ENCODE results near the gene CCDC192. TPM values are rescaled to one million over a fixed set of nuclear protein-coding genes. Genes with fewer than 3 reads are reported as not detected.
A peak's percentile ranks its signal among the peaks of the same experiment; 100 is the strongest.

CCDC192 gene
- total RNA-seq, 2 donors from 2014 or later = not detected

DNA sequence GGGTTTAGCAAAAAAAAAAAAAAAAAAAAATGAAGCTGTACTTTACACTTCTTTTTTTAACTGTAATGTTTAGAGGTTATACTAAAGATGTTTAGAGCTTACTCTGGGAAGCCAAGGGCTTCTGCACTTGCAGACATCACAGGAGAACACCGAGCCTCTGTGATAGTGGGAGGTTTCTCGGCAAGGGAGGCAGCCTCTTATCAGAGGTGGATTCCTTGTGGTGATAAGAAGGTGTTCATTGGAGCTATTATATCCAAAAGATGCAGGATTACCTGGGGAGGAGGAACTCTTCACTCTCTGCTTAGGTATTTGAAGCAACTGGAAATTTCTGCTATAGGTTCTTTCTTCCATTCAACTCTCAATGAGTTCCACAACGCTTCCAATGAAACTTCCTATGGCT lies 209.2 kb downstream of the CCDC192 start:
- WGBS, 2 donors = 80 to 92% methylated on average over 3 of the region's 3 CpGs
- no peaks in the 10 kb centered on the region for H3K27me3 ChIP-seq
- intact Hi-C loops (cut with DNase I) = no loop called here
- no peaks in the 10 kb centered on the region for H3K36me3 ChIP-seq (replicated peaks in 1 of 2; ENCODE audit: insufficient read depth in 1 of 2, low read depth in 2 of 2)
- no peak overlapping the region for H3K4me3 ChIP-seq
- no peak overlapping the region for H3K27ac ChIP-seq
- DNase-seq = no peak
- TF ChIP-seq POLR2A (IDR thresholded peaks at IDR 0.05) = no peak
- TF ChIP-seq, protein P1, sequence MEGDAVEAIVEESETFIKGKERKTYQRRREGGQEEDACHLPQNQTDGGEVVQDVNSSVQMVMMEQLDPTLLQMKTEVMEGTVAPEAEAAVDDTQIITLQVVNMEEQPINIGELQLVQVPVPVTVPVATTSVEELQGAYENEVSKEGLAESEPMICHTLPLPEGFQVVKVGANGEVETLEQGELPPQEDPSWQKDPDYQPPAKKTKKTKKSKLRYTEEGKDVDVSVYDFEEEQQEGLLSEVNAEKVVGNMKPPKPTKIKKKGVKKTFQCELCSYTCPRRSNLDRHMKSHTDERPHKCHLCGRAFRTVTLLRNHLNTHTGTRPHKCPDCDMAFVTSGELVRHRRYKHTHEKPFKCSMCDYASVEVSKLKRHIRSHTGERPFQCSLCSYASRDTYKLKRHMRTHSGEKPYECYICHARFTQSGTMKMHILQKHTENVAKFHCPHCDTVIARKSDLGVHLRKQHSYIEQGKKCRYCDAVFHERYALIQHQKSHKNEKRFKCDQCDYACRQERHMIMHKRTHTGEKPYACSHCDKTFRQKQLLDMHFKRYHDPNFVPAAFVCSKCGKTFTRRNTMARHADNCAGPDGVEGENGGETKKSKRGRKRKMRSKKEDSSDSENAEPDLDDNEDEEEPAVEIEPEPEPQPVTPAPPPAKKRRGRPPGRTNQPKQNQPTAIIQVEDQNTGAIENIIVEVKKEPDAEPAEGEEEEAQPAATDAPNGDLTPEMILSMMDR (IDR thresholded peaks at IDR 0.05) = no peak
- H3K9me3 ChIP-seq = no peaks in the 10 kb centered on the region
- peaks cover 21% of the 10 kb centered on the region for H3K4me1 ChIP-seq
- no peak for ATAC-seq

DNA sequence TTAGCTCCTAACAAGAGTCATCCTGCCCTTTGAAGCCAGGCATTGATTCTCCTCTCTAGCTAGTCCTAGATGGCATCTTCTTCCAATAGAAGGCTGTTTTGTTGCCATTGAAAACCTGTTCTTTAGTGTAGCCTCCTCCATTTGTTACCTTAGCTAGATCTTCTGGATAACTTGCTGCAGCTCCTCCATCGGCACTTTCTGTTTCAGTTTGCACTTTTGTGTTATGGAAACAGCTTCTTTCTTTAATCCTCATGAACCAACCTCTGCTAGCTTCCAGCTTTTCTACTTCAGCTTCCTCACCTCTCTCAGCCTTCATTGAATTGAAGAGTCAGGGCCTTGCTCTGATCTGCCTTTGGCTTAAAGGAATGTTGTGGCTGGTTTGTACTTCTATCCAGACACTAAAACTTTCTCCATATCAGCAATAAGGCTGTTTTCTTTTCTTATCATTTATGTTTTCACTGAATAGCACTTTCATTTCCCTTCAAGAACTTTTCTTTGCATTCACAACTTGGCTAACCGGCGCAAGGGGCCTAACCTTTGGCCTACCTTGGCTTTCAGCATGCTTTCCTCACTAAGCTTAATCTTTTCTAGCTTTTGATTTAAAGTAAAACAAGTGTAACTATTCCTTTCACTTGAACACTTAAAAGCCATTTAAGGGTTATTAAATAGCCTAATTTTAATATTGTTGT lies 213.8 kb downstream of the CCDC192 start:
- H3K27ac ChIP-seq = peak overlapping the region in 2 of 4 donors; percentile 44 to 47
- intact Hi-C loops (cut with DNase I) = no loop called here
- no peak for ATAC-seq
- 29 to 36% methylated on average over 3 of the region's 3 CpGs for WGBS, 2 donors
- H3K27me3 ChIP-seq = no peaks in the 10 kb centered on the region
- H3K4me1 ChIP-seq = peaks cover 11% of the 10 kb centered on the region
- DNase-seq = peak in 1 of 4 donors; percentile 13
- no peaks in the 10 kb centered on the region for H3K36me3 ChIP-seq (replicated peaks in 1 of 2; ENCODE audit: insufficient read depth in 1 of 2, low read depth in 2 of 2)
- no peaks in the 10 kb centered on the region for H3K9me3 ChIP-seq
- TF ChIP-seq, protein P1 (IDR thresholded peaks at IDR 0.05) = no peak
- no peak for TF ChIP-seq POLR2A (IDR thresholded peaks at IDR 0.05)
- no peak overlapping the region for H3K4me3 ChIP-seq

DNA sequence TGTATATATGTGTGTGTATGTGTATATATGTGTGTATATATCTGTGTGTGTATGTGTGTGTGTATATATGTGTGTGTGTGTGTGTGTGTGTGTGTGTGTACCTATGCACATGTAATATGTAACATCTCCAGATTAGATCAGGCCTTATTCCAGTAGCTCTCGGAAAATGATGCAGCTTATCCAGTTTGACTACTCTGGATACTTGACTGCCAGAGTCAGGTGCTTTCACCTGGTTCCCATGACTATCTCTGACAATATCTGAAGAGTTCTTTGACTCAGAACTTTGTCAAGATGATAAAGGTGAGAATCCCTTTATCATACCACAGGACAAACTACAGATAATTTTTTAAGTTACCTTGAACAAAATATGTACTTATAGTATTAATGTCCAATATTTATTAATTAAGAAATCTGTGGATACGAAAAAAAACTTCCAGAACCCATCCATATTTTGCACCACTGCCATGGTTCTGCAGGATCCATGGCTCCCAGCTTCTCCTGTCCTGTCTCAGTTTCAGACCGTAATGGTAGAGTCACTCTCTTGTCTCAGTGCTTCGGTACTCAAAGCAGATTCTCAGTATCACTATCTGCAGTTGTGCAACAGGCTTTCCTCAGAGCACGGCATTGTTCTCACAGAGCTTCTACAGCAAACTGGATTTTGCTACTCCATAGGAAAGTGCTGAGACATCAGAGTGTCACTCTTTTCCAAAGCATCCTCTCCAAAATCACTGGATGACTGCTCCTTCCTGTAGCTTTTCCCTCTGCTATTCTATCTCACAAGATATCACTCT lies 216.0 kb downstream of the CCDC192 start:
- intact Hi-C loops (cut with DNase I) = no loop called here
- no peak for ATAC-seq
- no peak overlapping the region for H3K27ac ChIP-seq
- no peak for DNase-seq
- TF ChIP-seq, protein P1 (IDR thresholded peaks at IDR 0.05) = no peak
- TF ChIP-seq POLR2A (IDR thresholded peaks at IDR 0.05) = no peak
- H3K27me3 ChIP-seq = no peaks in the 10 kb centered on the region
- peaks cover 20% of the 10 kb centered on the region for H3K4me1 ChIP-seq
- H3K36me3 ChIP-seq (replicated peaks in 1 of 2; ENCODE audit: insufficient read depth in 1 of 2, low read depth in 2 of 2) = no peaks in the 10 kb centered on the region
- 83 to 84% methylated on average over 5 of the region's 5 CpGs for WGBS, 2 donors
- no peaks in the 10 kb centered on the region for H3K9me3 ChIP-seq
- H3K4me3 ChIP-seq = no peak overlapping the region

DNA sequence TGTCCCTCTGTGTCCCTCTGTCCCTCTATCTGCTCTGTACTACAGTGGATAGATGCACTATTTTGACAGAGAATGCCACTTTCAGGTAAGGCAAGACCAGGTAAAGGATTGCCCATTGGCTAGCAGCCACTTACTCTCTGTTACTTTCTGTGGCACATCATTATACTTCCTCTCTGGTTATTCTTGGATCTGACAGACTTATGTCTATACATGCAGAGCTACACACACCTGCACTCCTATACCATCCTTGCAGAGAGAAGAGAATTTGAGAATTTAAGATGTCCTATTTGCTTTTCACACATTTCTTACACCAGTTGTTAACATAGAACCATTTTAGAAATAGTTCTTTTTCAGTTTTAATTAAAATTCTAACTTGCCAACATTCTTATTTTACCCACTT lies 216.6 kb downstream of the CCDC192 start:
- intact Hi-C loops (cut with DNase I) = no loop called here
- Histone ChIP-seq H3K27ac (no peak overlapping the region), H3K27me3 (no peaks in the 10 kb centered on the region), H3K9me3 (no peaks in the 10 kb centered on the region), H3K4me3 (no peak overlapping the region), H3K4me1 (peaks cover 24% of the 10 kb centered on the region), H3K36me3 (replicated peaks in 1 of 2; ENCODE audit: insufficient read depth in 1 of 2, low read depth in 2 of 2) (no peaks in the 10 kb centered on the region)
- no peak for DNase-seq
- ATAC-seq = no peak
- TF ChIP-seq, protein P1 (IDR thresholded peaks at IDR 0.05) = no peak
